Activated naive CD8-positive, alpha-beta T cell treated with anti-CD3 and anti-CD28 coated beads, Interleukin-2, amount 50 U/mL, for 24 hours (primary cell): ENCODE results near the gene OR5M10.
"Not testable (repeated sequence)": the region's sequence is repeated elsewhere in the genome, so short reads cannot be mapped to it uniquely, and the experiment has no call there.

Experiments used
- ATAC-seq: fragments of 150-1000 bp; cut with Tn5 transposase; one replicate; pipeline ENCODE4 v1.10.0; 2021
- DNase-seq: peaks from one replicate; pipeline ENCODE4 v3.0.0; 2021
- H3K27ac Mint-ChIP-seq: one replicate; pipeline ENCODE4 v1.8.0; 2021; ENCODE audit warnings: mild to moderate bottlenecking, mixed read lengths
- H3K27me3 Mint-ChIP-seq: one replicate; pipeline ENCODE4 v1.8.0; 2021; ENCODE audit warnings: mixed read lengths
- H3K36me3 Mint-ChIP-seq: one replicate; pipeline ENCODE4 v1.8.0; 2021; ENCODE audit warnings: low read depth, mixed read lengths
- H3K4me1 Mint-ChIP-seq: one replicate; pipeline ENCODE4 v1.8.0; 2021; ENCODE audit warnings: mixed read lengths
- H3K4me3 Mint-ChIP-seq: one replicate; pipeline ENCODE4 v1.8.0; 2021; ENCODE audit warnings: mild to moderate bottlenecking, moderate library complexity, mixed read lengths
- H3K9me3 Mint-ChIP-seq: one replicate; pipeline ENCODE4 v1.8.0; 2021; ENCODE audit warnings: mixed read lengths

OR5M10 gene

GRCh38 chr11:56577621-56578020 lies at the start of gene OR5M10:
TSS of gene OR5M10 (minus strand) at chr11:56577721. CDS start at chr11:56577721, 0 bp downstream.
- H3K27ac Mint-ChIP-seq: no peak within 1 kb of the TSS
- ATAC-seq: no peak
- H3K9me3 Mint-ChIP-seq: peaks cover 9% of the 10 kb centered on the region

GRCh38 chr11:56625946-56626345 lies 48.4 kb upstream of the OR5M10 start:
- H3K27me3 Mint-ChIP-seq: no peaks in the 10 kb centered on the region
- no peak overlapping the region for H3K4me3 Mint-ChIP-seq
- H3K27ac Mint-ChIP-seq: no peak overlapping the region
- ATAC-seq (no peak), DNase-seq (no peak)
- no peaks in the 10 kb centered on the region for H3K36me3 Mint-ChIP-seq
- peaks cover 1% of the 10 kb centered on the region for H3K4me1 Mint-ChIP-seq
- peaks cover 6% of the 10 kb centered on the region for H3K9me3 Mint-ChIP-seq

More at GRCh38 chr11:56577621-56578020, at the start of gene OR5M10:
- no peak for DNase-seq
- Mint-ChIP-seq H3K36me3 (no peaks in the 10 kb centered on the region), H3K27me3 (no peaks in the 10 kb centered on the region), H3K4me3 (no peak within 1 kb of the TSS), H3K4me1 (no peaks in the 10 kb centered on the region)

- Mint-ChIP-seq H3K27ac (no peak overlapping the region), H3K27me3 (no peaks in the 10 kb centered on the region), H3K4me3 (no peak overlapping the region), H3K9me3 (peaks cover 9% of the 10 kb centered on the region), H3K4me1 (peaks cover 1% of the 10 kb centered on the region), H3K36me3 (no peaks in the 10 kb centered on the region)
- ATAC-seq: no peak
- DNase-seq: no peak
Measured at GRCh38 chr11:56624661-56625110, 47.2 kb upstream of the OR5M10 start.

GRCh38 chr11:56611174-56611573 lies 33.7 kb upstream of the OR5M10 start:
- no peaks in the 10 kb centered on the region for H3K36me3 Mint-ChIP-seq

GRCh38 chr11:56592088-56592717 lies 14.7 kb upstream of the OR5M10 start:
- DNase-seq, H3K27me3 Mint-ChIP-seq, H3K36me3 Mint-ChIP-seq, H3K4me1 Mint-ChIP-seq, H3K27ac Mint-ChIP-seq, H3K9me3 Mint-ChIP-seq, H3K4me3 Mint-ChIP-seq, ATAC-seq: not testable (repeated sequence)

More at GRCh38 chr11:56611174-56611573, 33.7 kb upstream of the OR5M10 start:
- H3K27ac Mint-ChIP-seq: no peak overlapping the region
- H3K9me3 Mint-ChIP-seq: no peaks in the 10 kb centered on the region
- H3K4me1 Mint-ChIP-seq: no peaks in the 10 kb centered on the region
- H3K4me3 Mint-ChIP-seq: no peak overlapping the region
- H3K27me3 Mint-ChIP-seq: no peaks in the 10 kb centered on the region
- ATAC-seq (no peak), DNase-seq (no peak)

- no peaks in the 10 kb centered on the region for H3K27me3 Mint-ChIP-seq
- H3K9me3 Mint-ChIP-seq: peaks cover 8% of the 10 kb centered on the region
- H3K4me1 Mint-ChIP-seq: no peaks in the 10 kb centered on the region
- no peak overlapping the region for H3K4me3 Mint-ChIP-seq
- ATAC-seq: no peak
- H3K27ac Mint-ChIP-seq: no peak overlapping the region
- H3K36me3 Mint-ChIP-seq: no peaks in the 10 kb centered on the region
- no peak for DNase-seq
Measured at GRCh38 chr11:56558574-56558973, 18.9 kb downstream of the OR5M10 start.

GRCh38 chr11:56554691-56555090 lies 22.8 kb downstream of the OR5M10 start:
- H3K36me3 Mint-ChIP-seq, H3K27ac Mint-ChIP-seq, H3K27me3 Mint-ChIP-seq, H3K4me1 Mint-ChIP-seq, ATAC-seq, H3K4me3 Mint-ChIP-seq, DNase-seq, H3K9me3 Mint-ChIP-seq: not testable (repeated sequence)

- no peaks in the 10 kb centered on the region for H3K4me1 Mint-ChIP-seq
- no peak overlapping the region for H3K4me3 Mint-ChIP-seq
- H3K27me3 Mint-ChIP-seq: no peaks in the 10 kb centered on the region
- H3K36me3 Mint-ChIP-seq: no peaks in the 10 kb centered on the region
- no peak overlapping the region for H3K27ac Mint-ChIP-seq
- ATAC-seq (no peak), DNase-seq (no peak)
- H3K9me3 Mint-ChIP-seq: peaks cover 21% of the 10 kb centered on the region
Measured at GRCh38 chr11:56545531-56545930, 32.0 kb downstream of the OR5M10 start.

- peaks cover 28% of the 10 kb centered on the region for H3K9me3 Mint-ChIP-seq
- DNase-seq (no peak), ATAC-seq (no peak)
- H3K4me1 Mint-ChIP-seq: no peaks in the 10 kb centered on the region
- H3K4me3 Mint-ChIP-seq: no peak overlapping the region
- no peaks in the 10 kb centered on the region for H3K27me3 Mint-ChIP-seq
- H3K36me3 Mint-ChIP-seq: no peaks in the 10 kb centered on the region
- no peak overlapping the region for H3K27ac Mint-ChIP-seq
Measured at GRCh38 chr11:56543739-56544138, 33.8 kb downstream of the OR5M10 start.

GRCh38 chr11:56543157-56543556 lies 34.4 kb downstream of the OR5M10 start, which contains the start of gene OR5M11:
TSS of gene OR5M11 (minus strand) at chr11:56543257. CDS start at chr11:56543257, 0 bp downstream.
- H3K27me3 Mint-ChIP-seq: no peaks in the 10 kb centered on the region
- H3K36me3 Mint-ChIP-seq: no peaks in the 10 kb centered on the region
- H3K4me1 Mint-ChIP-seq: no peaks in the 10 kb centered on the region
- no peak for ATAC-seq
- no peak within 1 kb of the TSS for H3K27ac Mint-ChIP-seq
- peaks cover 34% of the 10 kb centered on the region for H3K9me3 Mint-ChIP-seq
- H3K4me3 Mint-ChIP-seq: no peak within 1 kb of the TSS
- DNase-seq: no peak

GRCh38 chr11:56533054-56533740 lies 44.3 kb downstream of the OR5M10 start:
- Mint-ChIP-seq H3K4me3 (no peak overlapping the region), H3K27me3 (no peaks in the 10 kb centered on the region)

GRCh38 chr11:56531856-56532255 lies 45.7 kb downstream of the OR5M10 start:
- ATAC-seq: no peak

More at GRCh38 chr11:56533054-56533740, 44.3 kb downstream of the OR5M10 start:
- Mint-ChIP-seq H3K4me1 (no peaks in the 10 kb centered on the region), H3K9me3 (peaks cover 10% of the 10 kb centered on the region), H3K27ac (no peak overlapping the region), H3K36me3 (no peaks in the 10 kb centered on the region)
- DNase-seq: no peak
- ATAC-seq: no peak

More at GRCh38 chr11:56531856-56532255, 45.7 kb downstream of the OR5M10 start:
- H3K27ac Mint-ChIP-seq: no peak overlapping the region
- no peaks in the 10 kb centered on the region for H3K4me1 Mint-ChIP-seq
- no peaks in the 10 kb centered on the region for H3K36me3 Mint-ChIP-seq
- H3K27me3 Mint-ChIP-seq: no peaks in the 10 kb centered on the region
- peaks cover 9% of the 10 kb centered on the region for H3K9me3 Mint-ChIP-seq
- DNase-seq: no peak
- no peak overlapping the region for H3K4me3 Mint-ChIP-seq
